Thyroid gland (tissue), 4 donors: ENCODE data around the gene PPARG.

Experiments used
- CTCF ChIP-seq, 6 experiments: fragments of 200-600 bp in 3 of 6; fragments of 450-650 bp in 3 of 6; sonication (generic) in 3 of 6; IDR thresholded peaks; one replicate each; pipeline ENCODE4 v1.5.1; 2016 to 2019; ENCODE audit warnings: antibody characterized with exemption in 6 of 6, mild to moderate bottlenecking in 2 of 6, inconsistent platforms in 1 of 6, moderate library complexity in 1 of 6
- POLR2A ChIP-seq, 2 donors: fragments of 450-650 bp; IDR thresholded peaks; one replicate each; pipeline ENCODE4 v1.6.1; 2017; ENCODE audit warnings: antibody characterized with exemption in 2 of 2, mild to moderate bottlenecking in 2 of 2, moderate library complexity in 1 of 2

DNA sequence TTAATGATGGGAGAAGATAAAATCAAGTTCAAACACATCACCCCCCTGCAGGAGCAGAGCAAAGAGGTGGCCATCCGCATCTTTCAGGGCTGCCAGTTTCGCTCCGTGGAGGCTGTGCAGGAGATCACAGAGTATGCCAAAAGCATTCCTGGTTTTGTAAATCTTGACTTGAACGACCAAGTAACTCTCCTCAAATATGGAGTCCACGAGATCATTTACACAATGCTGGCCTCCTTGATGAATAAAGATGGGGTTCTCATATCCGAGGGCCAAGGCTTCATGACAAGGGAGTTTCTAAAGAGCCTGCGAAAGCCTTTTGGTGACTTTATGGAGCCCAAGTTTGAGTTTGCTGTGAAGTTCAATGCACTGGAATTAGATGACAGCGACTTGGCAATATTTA is 127.9 kb downstream of the PPARG start:
- no peak for TF ChIP-seq POLR2A (IDR thresholded peaks at IDR 0.05)
- no peak for TF ChIP-seq CTCF (IDR thresholded peaks at IDR 0.05)
